ENCODE measurements around the gene ZNF93. TPM values are rescaled to one million over a fixed set of nuclear protein-coding genes. Genes with fewer than 3 reads are reported as not detected.
A peak's percentile ranks its signal among the peaks of the same experiment; 100 is the strongest.
"Not testable (repeated sequence)": the region's sequence is repeated elsewhere in the genome, so short reads cannot be mapped to it uniquely, and the experiment has no call there.

The ZNF93 gene
- total RNA-seq, 1 donor from 2014 or later = 2.0 TPM

DNA sequence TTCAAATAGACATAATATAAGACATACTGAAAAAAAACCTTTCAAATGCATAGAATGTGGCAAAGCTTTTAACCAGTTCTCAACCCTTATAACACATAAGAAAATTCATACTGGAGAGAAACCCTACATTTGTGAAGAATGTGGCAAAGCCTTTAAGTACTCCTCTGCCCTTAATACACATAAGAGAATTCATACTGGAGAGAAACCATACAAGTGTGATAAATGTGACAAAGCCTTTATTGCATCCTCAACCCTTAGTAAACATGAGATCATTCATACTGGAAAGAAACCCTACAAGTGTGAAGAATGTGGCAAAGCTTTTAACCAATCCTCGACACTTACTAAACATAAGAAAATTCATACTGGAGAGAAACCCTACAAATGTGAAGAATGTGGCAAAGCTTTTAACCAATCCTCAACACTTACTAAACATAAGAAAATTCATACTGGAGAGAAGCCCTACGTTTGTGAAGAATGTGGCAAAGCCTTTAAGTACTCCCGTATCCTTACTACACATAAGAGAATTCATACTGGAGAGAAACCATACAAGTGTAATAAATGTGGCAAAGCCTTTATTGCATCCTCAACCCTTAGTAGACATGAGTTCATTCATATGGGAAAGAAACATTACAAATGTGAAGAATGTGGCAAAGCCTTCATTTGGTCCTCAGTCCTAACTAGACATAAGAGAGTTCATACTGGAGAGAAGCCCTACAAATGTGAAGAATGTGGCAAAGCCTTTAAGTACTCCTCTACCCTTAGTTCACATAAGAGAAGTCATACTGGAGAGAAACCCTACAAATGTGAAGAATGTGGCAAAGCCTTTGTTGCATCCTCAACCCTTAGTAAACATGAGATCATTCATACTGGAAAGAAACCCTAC is 32.9 kb downstream of the ZNF93 start:
- intact Hi-C loops (cut with micrococcal nuclease); DNase-seq; ATAC-seq: not testable (repeated sequence)

- no peak for ATAC-seq
- no peak for DNase-seq
- intact Hi-C loops (cut with micrococcal nuclease) = no loop called here
These were observed 36.7 kb downstream of the ZNF93 start for GRCh38 chr19:19937403-19937802.

GRCh38 chr19:19938449-19938848 is 37.7 kb downstream of the ZNF93 start:
- no peak for ATAC-seq
- no peak for DNase-seq
- intact Hi-C loops (cut with micrococcal nuclease) = no loop called here

DNA sequence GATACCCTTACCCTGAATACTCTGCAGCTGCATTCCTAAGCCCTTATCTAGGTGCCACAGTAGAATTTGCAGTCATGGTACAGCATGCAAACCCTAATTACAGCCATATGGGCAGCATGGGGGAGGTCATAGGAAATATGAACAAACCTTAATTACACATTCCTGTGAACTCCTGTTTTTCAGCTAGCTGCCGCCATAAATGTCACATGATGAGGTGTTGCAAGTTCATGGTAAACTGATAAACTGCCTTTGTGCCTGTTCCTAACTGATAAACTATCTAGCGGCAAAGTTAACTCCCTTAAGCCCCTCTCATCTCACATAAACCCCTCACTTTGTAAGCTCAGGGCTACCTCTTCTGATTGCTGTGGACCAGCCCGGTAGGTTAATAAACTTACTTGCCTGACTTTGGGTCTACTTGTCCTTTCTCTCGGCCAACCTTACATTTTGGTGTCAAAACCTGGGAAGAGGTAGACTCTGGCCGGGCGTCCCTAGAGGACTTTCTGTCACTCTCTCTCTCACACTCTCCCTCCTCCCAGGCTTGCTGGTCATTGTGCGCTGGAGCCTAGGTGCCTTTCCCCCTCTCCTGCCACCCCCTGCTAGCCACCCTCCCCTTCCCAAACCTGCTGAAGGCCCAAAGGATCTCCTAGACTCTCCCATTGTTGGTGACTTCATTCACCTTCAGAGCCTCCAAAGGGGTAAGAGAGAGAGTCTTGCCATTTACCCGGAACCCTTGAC is 43.3 kb downstream of the ZNF93 start:
- intact Hi-C loops (cut with micrococcal nuclease) = no loop called here
- DNase-seq = no peak

DNA sequence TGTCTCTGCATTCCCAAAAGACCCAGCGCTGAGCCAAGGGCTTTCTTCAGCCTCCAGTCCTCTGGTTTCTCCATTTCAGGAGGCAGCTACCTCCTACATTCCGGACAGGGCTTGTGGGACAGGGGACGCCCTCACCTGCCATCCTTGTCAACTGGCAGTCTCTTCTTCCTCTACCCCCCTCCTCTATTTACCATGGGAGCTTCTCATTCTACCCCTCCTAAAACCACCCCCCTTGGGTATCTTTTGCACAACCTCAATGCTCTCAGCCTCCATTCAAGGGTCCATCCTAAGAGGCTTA is 43.8 kb downstream of the ZNF93 start:
- DNase-seq (no peak), ATAC-seq (no peak)
- intact Hi-C loops (cut with micrococcal nuclease) = no loop called here

More for the DNA sequence above, 43.3 kb downstream of the ZNF93 start:
- no peak for ATAC-seq

DNA sequence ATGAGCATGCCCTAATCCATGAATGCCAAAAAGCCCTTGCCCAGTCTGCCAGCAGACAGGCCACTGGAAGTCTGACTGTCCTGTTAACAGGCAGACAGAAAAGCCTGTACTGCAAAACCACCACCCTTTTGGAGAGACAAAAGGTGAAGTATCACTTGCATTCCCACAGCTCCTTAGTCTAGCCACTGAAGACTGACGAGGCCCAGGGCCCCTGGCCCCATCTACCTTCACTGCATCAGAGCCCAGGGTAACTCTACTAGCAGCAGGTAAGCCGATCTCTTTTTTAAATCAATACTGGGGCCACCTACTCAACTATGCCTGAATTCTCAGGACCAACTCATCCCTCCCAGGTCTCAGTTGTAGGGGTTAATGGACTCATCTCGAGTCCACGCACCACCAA is 45.5 kb downstream of the ZNF93 start:
- intact Hi-C loops (cut with micrococcal nuclease) = no loop called here
- no peak for DNase-seq
- no peak for ATAC-seq

DNA sequence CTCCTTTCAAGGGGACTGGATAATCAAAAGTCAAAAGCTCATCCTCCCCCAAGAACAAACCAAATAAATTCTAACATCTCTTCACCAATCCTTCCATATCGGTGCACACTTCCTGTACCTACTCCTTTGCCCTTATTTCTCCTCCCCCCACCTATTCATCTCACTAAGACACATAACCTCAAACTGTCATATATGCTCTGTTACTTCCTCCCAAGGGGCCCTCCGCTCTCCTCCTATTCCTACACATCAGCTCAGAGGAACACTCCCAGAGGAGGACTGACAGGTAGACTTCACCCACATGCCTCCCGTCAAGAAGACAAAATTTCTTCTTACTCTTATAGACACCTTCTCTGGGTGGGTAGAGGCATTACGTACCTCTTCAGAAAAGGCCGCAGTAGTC is 48.1 kb downstream of the ZNF93 start:
- DNase-seq (no peak), ATAC-seq (no peak)
- intact Hi-C loops (cut with micrococcal nuclease) = no loop called here

GRCh38 chr19:19955208-19955607 is 54.5 kb downstream of the ZNF93 start:
- intact Hi-C loops (cut with micrococcal nuclease) = no loop called here
- DNase-seq (no peak), ATAC-seq (no peak)

- ATAC-seq = no peak
- no peak for DNase-seq
- intact Hi-C loops (cut with micrococcal nuclease) = no loop called here
These were observed 55.8 kb downstream of the ZNF93 start for GRCh38 chr19:19956434-19957075.

DNA sequence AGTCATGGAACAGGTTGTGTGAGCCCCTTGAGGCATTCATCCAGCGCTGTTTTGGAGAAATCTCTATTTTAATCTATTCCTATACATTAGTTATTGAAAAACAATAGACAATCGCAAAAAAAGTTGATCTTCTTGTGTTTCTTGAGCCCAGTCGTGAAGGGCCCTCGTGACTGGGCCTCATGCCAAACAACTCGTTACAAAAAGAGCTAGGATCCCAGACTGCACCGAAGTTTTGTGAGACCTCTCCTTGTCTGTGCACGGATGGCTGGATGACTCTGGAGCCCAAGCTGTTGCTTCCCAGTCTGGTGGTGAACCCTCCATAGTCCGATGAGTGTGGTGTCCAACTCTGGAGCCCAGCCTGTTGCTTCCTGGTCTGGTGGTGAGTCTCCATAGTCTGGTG is 57.0 kb downstream of the ZNF93 start:
- DNase-seq; ATAC-seq; intact Hi-C loops (cut with micrococcal nuclease): not testable (repeated sequence)

DNA sequence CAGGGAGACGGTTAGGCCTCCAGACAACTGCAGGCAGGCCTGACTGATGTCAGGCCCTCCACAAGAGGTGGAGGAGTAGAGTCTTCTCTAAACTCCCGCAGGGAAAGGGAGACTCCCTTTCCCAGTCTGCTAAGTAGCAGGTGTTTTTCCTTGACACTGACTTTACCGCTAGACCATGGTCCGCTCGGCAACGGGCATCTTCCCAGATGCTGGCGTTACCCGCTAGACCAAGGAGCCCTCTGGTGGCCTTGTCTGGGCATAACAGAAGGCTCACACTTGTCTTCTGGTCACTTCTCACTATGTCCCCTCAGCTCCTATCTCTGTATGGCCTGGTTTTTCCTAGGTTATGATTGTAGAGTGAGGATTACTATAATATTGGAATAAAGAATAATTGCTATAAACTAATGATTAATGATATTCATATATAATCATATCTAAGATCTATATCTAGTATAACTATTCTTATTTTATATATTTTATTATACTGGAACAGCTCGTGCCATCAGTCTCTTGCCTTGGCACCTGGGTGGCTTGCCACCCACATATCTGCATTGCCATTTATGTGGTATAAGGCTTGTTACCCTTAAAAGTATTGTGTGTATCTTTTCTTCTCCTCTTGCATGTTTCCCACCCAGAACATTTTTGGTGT is 58.5 kb downstream of the ZNF93 start:
- peak; percentile 81 for DNase-seq
- ATAC-seq; intact Hi-C loops (cut with micrococcal nuclease): not testable (repeated sequence)

- intact Hi-C loops (cut with micrococcal nuclease) = no loop called here
- no peak for ATAC-seq
- no peak for DNase-seq
These were observed 63.7 kb downstream of the ZNF93 start for GRCh38 chr19:19964416-19964815.

DNA sequence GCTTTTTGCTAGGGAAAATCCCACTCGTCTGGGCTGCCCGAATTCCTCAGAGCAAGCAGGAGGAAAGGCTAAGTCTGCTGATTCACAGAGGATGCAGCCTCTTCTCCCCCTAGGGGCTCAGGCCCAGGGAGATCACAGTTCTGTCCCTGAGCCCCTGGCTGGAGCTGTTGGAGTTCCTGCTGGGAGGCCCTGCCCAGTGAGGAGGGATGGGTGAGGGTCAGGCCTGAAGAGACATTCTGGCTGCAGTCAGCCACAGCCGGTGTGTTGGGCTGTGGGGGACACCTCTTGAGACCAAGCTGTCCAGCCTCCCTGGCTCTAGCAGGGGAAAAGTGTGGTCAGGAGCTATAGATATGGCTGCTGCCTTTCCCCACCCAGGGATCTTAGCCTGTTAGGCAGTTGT is 65.4 kb downstream of the ZNF93 start:
- intact Hi-C loops (cut with micrococcal nuclease); DNase-seq; ATAC-seq: not testable (repeated sequence)

GRCh38 chr19:19966862-19967261 is 66.1 kb downstream of the ZNF93 start:
- ATAC-seq = no peak
- intact Hi-C loops (cut with micrococcal nuclease) = no loop called here
- DNase-seq = no peak

Other genes starting within 250 kb of the ZNF93 start
- gene ATP13A1, start 237.3 kb upstream of the ZNF93 start, total RNA-seq = 21.6 TPM
- 3.7 TPM for gene ZNF101, start 232.1 kb upstream of the ZNF93 start, total RNA-seq
- gene ZNF14, start 167.8 kb upstream of the ZNF93 start, total RNA-seq = 3.6 TPM
- 9.7 TPM for gene ZNF506, start 79.2 kb upstream of the ZNF93 start, total RNA-seq
- gene ZNF253, start 35.1 kb upstream of the ZNF93 start, total RNA-seq = 9.6 TPM
- 6.6 TPM for gene ZNF682, start 138.6 kb downstream of the ZNF93 start, total RNA-seq
- gene ZNF90, start 177.1 kb downstream of the ZNF93 start, total RNA-seq = 0.59 TPM

Measured in left ventricle myocardium superior (tissue), 1 donor.